Astrocyte (in vitro differentiated cells and primary cell): Measurements from ENCODE around the gene C5orf24.
"Not testable (repeated sequence)": the region's sequence is repeated elsewhere in the genome, so short reads cannot be mapped to it uniquely, and the experiment has no call there.

ENCODE experiments used
- EZH2 ChIP-seq: IDR thresholded peaks from 2 replicates; pipeline ENCODE4 v1.6.1; 2012; ENCODE audit warnings: mild to moderate bottlenecking, low read length, inconsistent platforms; ENCODE audit not compliant: insufficient read depth
- TF ChIP-seq, protein P1 (sequence below): IDR thresholded peaks from 2 replicates; pipeline ENCODE4 v1.5.1; 2011; ENCODE audit warnings: low read depth, mild to moderate bottlenecking, inconsistent platforms, low read length, moderate library complexity; ENCODE audit not compliant: insufficient read depth

- TF ChIP-seq, protein P1, sequence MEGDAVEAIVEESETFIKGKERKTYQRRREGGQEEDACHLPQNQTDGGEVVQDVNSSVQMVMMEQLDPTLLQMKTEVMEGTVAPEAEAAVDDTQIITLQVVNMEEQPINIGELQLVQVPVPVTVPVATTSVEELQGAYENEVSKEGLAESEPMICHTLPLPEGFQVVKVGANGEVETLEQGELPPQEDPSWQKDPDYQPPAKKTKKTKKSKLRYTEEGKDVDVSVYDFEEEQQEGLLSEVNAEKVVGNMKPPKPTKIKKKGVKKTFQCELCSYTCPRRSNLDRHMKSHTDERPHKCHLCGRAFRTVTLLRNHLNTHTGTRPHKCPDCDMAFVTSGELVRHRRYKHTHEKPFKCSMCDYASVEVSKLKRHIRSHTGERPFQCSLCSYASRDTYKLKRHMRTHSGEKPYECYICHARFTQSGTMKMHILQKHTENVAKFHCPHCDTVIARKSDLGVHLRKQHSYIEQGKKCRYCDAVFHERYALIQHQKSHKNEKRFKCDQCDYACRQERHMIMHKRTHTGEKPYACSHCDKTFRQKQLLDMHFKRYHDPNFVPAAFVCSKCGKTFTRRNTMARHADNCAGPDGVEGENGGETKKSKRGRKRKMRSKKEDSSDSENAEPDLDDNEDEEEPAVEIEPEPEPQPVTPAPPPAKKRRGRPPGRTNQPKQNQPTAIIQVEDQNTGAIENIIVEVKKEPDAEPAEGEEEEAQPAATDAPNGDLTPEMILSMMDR: not testable (repeated sequence)
- not testable (repeated sequence) for TF ChIP-seq EZH2
These were observed 3.7 kb downstream of the C5orf24 start for GRCh38 chr5:134849434-134849933.
